Transverse colon (tissue), 4 donors: Measurements from ENCODE around the gene RALGAPA2. TPM values are rescaled to one million over a fixed set of nuclear protein-coding genes. Genes with fewer than 3 reads are reported as not detected.

ENCODE experiments used
- DNase-seq: peaks from one replicate; pipeline ENCODE4 v3.0.0-alpha.2; 2019
- H3K27ac ChIP-seq, 4 donors: fragments of 200-600 bp; sonication (generic); 2 replicates each; pipeline ENCODE4 v1.5.1; 2016 to 2018; ENCODE audit warnings: inconsistent platforms in 4 of 4
- H3K27me3 ChIP-seq: fragments of 200-600 bp; sonication (generic); 2 replicates; pipeline ENCODE4 v1.5.1; 2017; ENCODE audit warnings: inconsistent platforms
- H3K36me3 ChIP-seq, 4 donors: fragments of 200-600 bp; sonication (generic); 2 replicates each; pipeline ENCODE4 v1.5.1; 2017 to 2019; ENCODE audit warnings: inconsistent platforms in 4 of 4
- H3K4me1 ChIP-seq, 4 donors: fragments of 200-600 bp; sonication (generic); 2 replicates each; pipeline ENCODE4 v1.5.1; 2017 to 2020; ENCODE audit warnings: inconsistent platforms in 4 of 4
- H3K4me3 ChIP-seq, 4 donors: fragments of 200-600 bp; sonication (generic); 1 replicate in 1 of 4; 2 replicates in 3 of 4; pipeline versions ENCODE4 v1.5.1 to v1.6.1; 2017 to 2019; ENCODE audit warnings: inconsistent platforms in 4 of 4
- H3K9me3 ChIP-seq, 2 donors: fragments of 200-600 bp; sonication (generic); 2 replicates each; pipeline ENCODE4 v1.5.1; 2017 to 2019; ENCODE audit warnings: inconsistent platforms in 2 of 2
- CTCF ChIP-seq, 5 experiments: fragments of 200-600 bp in 3 of 5; fragments of 450-650 bp in 2 of 5; sonication (generic) in 3 of 5; IDR thresholded peaks; 1 replicate in 2 of 5; 2 replicates in 3 of 5; pipeline ENCODE4 v1.5.1; 2016 to 2017; ENCODE audit warnings: antibody characterized with exemption in 5 of 5, inconsistent platforms in 3 of 5, mild to moderate bottlenecking in 2 of 5, moderate library complexity in 1 of 5
- EP300 ChIP-seq: sonication (generic); formaldehyde crosslinking; IDR thresholded peaks from one replicate; pipeline ENCODE4 v1.6.1; 2017; ENCODE audit warnings: antibody characterized with exemption, low read depth
- POLR2A ChIP-seq: fragments of 450-650 bp; IDR thresholded peaks from one replicate; pipeline ENCODE4 v1.6.1; 2016; ENCODE audit warnings: antibody characterized with exemption, mild to moderate bottlenecking, moderate library complexity
- POLR2AphosphoS5 ChIP-seq, 3 donors: sonication (generic); formaldehyde crosslinking; IDR thresholded peaks; one replicate each; pipeline ENCODE4 v1.6.1; 2016; ENCODE audit warnings: antibody characterized with exemption in 3 of 3
- WGBS, 2 donors: methylation state at CpG; one replicate each; pipeline ENCODE4 v1.1.5; 2018; ENCODE audit warnings: low coverage in 1 of 2; 5-methylcytosine and 5-hydroxymethylcytosine counted together
- in situ Hi-C, 4 donors: fragments of 200-750 bp; cut with MboI; loops; one replicate each; pipeline versions ENCODE4 v1.15.0 to v1.15.1; 2017; ENCODE audit warnings: low sequenced_read_pairs in 3 of 4, low pct_ligation_motif_present in 1 of 4, low pct_unique_long_range_greater_than_20kb in 1 of 4
- intact Hi-C: fragments of 100-400 bp; cut with DNase I; formaldehyde crosslinking; loops from one replicate; pipeline ENCODE4 v1.15.1; 2023; ENCODE audit warnings: low total_unique reads
- total RNA-seq, 4 donors: library from RNA; depleted of rRNA; stranded (reverse); fragments of >200 nt; gene quantifications; one replicate each; pipeline ENCODE4 v1.1.0, GENCODE V29; 2016

Gene RALGAPA2
- total RNA-seq, 4 donors from 2014 or later = 29.5 to 84.0 (median 66.5) TPM

DNA sequence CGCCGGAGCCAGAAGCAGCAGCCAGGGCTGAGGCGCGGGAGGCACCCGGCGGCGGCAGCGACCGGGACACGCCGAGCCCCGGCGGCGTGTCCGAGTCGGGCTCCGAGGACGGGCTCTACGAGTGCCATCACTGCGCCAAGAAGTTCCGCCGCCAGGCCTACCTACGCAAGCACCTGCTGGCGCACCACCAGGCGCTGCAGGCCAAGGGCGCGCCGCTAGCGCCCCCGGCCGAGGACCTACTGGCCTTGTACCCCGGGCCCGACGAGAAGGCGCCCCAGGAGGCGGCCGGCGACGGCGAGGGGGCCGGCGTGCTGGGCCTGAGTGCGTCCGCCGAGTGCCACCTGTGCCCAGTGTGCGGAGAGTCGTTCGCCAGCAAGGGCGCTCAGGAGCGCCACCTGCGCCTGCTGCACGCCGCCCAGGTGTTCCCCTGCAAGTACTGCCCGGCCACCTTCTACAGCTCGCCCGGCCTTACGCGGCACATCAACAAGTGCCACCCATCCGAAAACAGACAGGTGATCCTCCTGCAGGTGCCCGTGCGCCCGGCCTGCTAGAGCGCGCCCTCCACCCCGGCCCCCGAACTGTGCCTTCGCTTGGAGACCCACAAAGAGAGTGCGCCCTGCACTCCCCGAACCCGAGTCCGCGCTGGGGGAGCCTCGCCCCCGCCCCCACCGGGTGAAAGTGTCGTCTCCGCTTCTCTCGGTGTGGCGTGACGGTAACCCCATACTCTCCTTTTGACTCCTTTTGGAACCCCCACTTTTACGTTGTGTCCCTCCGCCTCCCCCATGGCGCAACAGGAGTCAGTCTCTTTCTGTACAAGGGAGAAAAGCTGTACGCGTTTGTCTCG lies 343.0 kb downstream of the RALGAPA2 start:
- 2% methylated on average over 44 of the region's 86 CpGs; no CpG with 5 or more reads in 1 of the 2 donors for whole genome bisulfite sequencing, 2 donors
- intact Hi-C loops = loop anchor here (10.0 kb wide), 1 partner anchor 195 kb away; no protein-coding TSS in a partner anchor
- TF ChIP-seq POLR2AphosphoS5 (IDR thresholded peaks at IDR 0.05) (no peak), POLR2A (no peak), EP300 (no peak), CTCF (IDR thresholded peaks at IDR 0.05) (no peak)
- Histone ChIP-seq H3K4me3 (peak overlapping the region in 3 of 4 donors; percentile 5 to 43 (median 23)), H3K9me3 (no peaks in the 10 kb centered on the region), H3K36me3 (no peaks in the 10 kb centered on the region), H3K27me3 (peaks cover 98% of the 10 kb centered on the region), H3K27ac (no peak overlapping the region), H3K4me1 (peaks cover 4 to 30% (median 23%) of the 10 kb centered on the region in 4 donors)
- in situ Hi-C loops = loop anchor here in 3 of 4 donors (25.0 kb wide), 1 partner anchor 193 kb away; no protein-coding TSS in a partner anchor
- DNase-seq = peak; percentile 36

DNA sequence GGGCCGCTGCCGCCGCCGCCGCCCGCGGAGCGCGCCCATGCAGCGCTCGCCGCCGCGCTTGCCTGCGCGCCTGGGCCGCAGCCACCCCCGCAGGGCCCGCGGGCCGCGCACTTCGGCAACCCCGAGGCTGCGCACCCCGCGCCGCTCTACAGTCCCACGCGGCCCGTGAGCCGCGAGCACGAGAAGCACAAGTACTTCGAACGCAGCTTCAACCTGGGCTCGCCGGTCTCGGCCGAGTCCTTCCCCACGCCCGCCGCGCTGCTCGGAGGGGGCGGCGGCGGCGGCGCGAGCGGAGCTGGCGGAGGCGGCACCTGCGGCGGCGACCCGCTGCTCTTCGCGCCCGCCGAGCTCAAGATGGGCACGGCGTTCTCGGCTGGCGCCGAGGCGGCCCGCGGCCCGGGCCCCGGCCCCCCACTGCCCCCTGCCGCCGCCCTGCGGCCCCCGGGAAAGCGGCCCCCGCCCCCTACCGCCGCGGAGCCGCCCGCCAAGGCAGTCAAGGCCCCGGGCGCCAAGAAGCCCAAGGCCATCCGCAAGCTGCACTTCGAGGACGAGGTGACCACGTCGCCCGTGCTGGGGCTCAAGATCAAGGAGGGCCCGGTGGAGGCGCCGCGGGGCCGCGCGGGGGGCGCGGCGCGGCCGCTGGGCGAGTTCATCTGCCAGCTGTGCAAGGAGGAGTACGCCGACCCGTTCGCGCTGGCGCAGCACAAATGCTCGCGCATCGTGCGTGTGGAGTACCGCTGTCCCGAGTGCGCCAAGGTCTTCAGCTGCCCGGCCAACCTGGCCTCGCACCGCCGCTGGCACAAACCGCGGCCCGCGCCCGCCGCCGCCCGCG lies 343.8 kb downstream of the RALGAPA2 start:
- in situ Hi-C loops = loop anchor here in 3 of 4 donors (25.0 kb wide), 1 partner anchor 194 kb away; no protein-coding TSS in a partner anchor
- TF ChIP-seq CTCF (IDR thresholded peaks at IDR 0.05) (no peak), POLR2A (no peak), EP300 (no peak), POLR2AphosphoS5 (IDR thresholded peaks at IDR 0.05) (no peak)
- H3K27ac ChIP-seq = no peak overlapping the region
- H3K4me1 ChIP-seq = peaks cover 4 to 38% (median 31%) of the 10 kb centered on the region in 4 donors
- H3K27me3 ChIP-seq = peaks cover 98% of the 10 kb centered on the region
- no peak for DNase-seq
- intact Hi-C loops = loop anchor here (10.0 kb wide), 1 partner anchor 196 kb away; no protein-coding TSS in a partner anchor
- H3K9me3 ChIP-seq = no peaks in the 10 kb centered on the region
- H3K4me3 ChIP-seq = peak overlapping the region in 3 of 4 donors; percentile 5 to 43 (median 23)
- no peaks in the 10 kb centered on the region for H3K36me3 ChIP-seq
- 0% methylated on average over 22 of the region's 130 CpGs; no CpG with 5 or more reads in 1 of the 2 donors for WGBS, 2 donors

DNA sequence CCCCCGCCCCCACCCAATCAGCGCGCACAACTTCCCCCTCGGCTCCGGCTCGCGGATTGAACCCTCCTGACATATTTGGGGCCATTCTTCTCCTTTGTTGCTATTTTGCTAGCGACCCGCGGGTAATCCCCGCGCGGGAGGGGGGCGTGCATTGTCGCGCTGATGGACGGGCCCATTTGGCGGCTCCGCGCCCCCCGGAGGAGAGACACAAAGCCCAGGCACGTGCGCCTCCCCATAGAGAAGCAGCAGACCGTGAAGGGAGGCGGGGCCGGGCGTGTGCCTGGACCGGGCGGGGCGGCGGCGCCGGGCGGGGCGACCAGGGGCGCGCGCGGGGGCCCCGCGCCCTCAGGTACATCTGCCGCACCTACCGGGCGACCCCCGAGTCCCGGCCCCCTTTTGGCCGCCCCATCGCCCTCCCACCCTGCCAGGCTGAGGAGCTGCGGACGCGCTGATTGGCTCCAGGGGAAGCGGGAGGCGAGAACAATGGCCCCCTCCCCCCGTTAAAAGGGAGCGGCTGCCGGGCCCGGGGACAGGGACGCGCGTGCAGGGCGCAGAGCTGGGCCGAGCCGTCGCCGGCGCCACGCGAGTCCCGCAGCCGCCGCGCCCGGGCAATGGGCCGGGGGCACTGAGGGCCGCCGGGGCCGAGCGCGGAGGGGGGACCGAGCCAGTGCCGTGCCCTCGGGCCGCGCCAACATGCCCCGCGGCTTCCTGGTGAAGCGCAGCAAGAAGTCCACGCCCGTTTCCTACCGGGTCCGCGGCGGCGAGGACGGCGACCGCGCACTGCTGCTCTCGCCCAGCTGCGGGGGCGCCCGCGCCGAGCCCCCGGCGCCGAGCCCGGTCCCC lies 344.6 kb downstream of the RALGAPA2 start, which contains the start of gene INSM1:
TSS of gene INSM1 (plus strand) at position 530 of the 843 bp plus-strand sequence. CDS start at position 694, 164 bp downstream.
- no peaks in the 10 kb centered on the region for H3K36me3 ChIP-seq
- no peak within 1 kb of the TSS for H3K27ac ChIP-seq
- in situ Hi-C loops = loop anchor here in 3 of 4 donors (25.0 kb wide), 1 partner anchor 195 kb away; no protein-coding TSS in a partner anchor
- peaks cover 98% of the 10 kb centered on the region for H3K27me3 ChIP-seq
- peaks cover 4 to 42% (median 34%) of the 10 kb centered on the region in 4 donors for H3K4me1 ChIP-seq
- WGBS, 2 donors = 6% methylated on average over 15 of the region's 108 CpGs; no CpG with 5 or more reads in 1 of the 2 donors
- DNase-seq = no peak
- no peaks in the 10 kb centered on the region for H3K9me3 ChIP-seq
- intact Hi-C loops = loop anchor here (10.0 kb wide), 1 partner anchor 197 kb away; no protein-coding TSS in a partner anchor
- peak within 1 kb of the TSS in 3 of 4 donors; percentile 7 to 43 (median 24) for H3K4me3 ChIP-seq
- TF ChIP-seq CTCF (IDR thresholded peaks at IDR 0.05) = no peak
- no peak for TF ChIP-seq POLR2A
